Lung (tissue), 12 donors: ENCODE data around the gene NAA35. TPM values are rescaled to one million over a fixed set of nuclear protein-coding genes. Genes with fewer than 3 reads are reported as not detected.

Experiments
- ATAC-seq: fragments of 200-7000 bp; cut with Tn5 transposase; one replicate; pipeline ENCODE4 v1.9.1; 2020; ENCODE audit warnings: moderate number of reproducible peaks; ENCODE audit not compliant: insufficient read depth, low FRiP score
- DNase-seq, 3 donors: peaks; one replicate each; pipeline ENCODE4 v3.0.0-alpha.2; 2013 to 2017
- H3K27ac ChIP-seq, 2 donors: one replicate each; pipeline ENCODE4 v1.5.1; 2013; ENCODE audit warnings: mild to moderate bottlenecking in 2 of 2, moderate library complexity in 2 of 2, control low read depth in 1 of 2, inconsistent platforms in 1 of 2, low read depth in 1 of 2, low read length in 1 of 2
- H3K27me3 ChIP-seq, 3 donors: one replicate each; pipeline ENCODE4 v1.5.1; 2013; ENCODE audit warnings: low read length in 2 of 3; ENCODE audit not compliant: control insufficient read depth in 3 of 3, insufficient read depth in 3 of 3
- H3K36me3 ChIP-seq, 4 donors: one replicate each; pipeline ENCODE4 v1.5.1; 2013; ENCODE audit warnings: low read length in 4 of 4, mild to moderate bottlenecking in 1 of 4, moderate library complexity in 1 of 4; ENCODE audit not compliant: control insufficient read depth in 4 of 4, insufficient read depth in 4 of 4
- H3K4me1 ChIP-seq, 5 donors: one replicate each; pipeline ENCODE4 v1.5.1; 2013; ENCODE audit warnings: low read length in 5 of 5, mild to moderate bottlenecking in 2 of 5, moderate library complexity in 1 of 5; ENCODE audit not compliant: control insufficient read depth in 5 of 5, insufficient read depth in 5 of 5
- H3K4me3 ChIP-seq: one replicate; pipeline ENCODE4 v1.5.1; 2013; ENCODE audit warnings: mild to moderate bottlenecking, control low read depth, moderate library complexity
- H3K9ac ChIP-seq, 2 donors: one replicate each; pipeline ENCODE4 v1.5.1; 2013; ENCODE audit warnings: low read length in 2 of 2, control low read depth in 1 of 2; ENCODE audit not compliant: insufficient read depth in 1 of 2
- H3K9me3 ChIP-seq, 4 donors: one replicate each; pipeline ENCODE4 v1.5.1; 2013; ENCODE audit warnings: low read length in 3 of 4, mild to moderate bottlenecking in 1 of 4, moderate library complexity in 1 of 4; ENCODE audit not compliant: control insufficient read depth in 4 of 4, insufficient read depth in 3 of 4
- CTCF ChIP-seq: IDR thresholded peaks from 2 replicates; pipeline ENCODE4 v1.5.1; 2012; ENCODE audit warnings: mild to moderate bottlenecking; ENCODE audit errors: control extremely low read depth, extremely low read depth
- WGBS, 2 donors: extraction: QIAGEN DNeasy Blood & Tissue Kit; methylation state at CpG; one replicate each; pipeline ENCODE4 v1.1.7; 2013; 5-methylcytosine and 5-hydroxymethylcytosine counted together
- polyA plus RNA-seq, 2 donors: library from polyadenylated mRNA; stranded (reverse); fragments of 200-250 nt; gene quantifications; one replicate each; pipeline ENCODE4 v1.2.1, GENCODE V29; 2013
- total RNA-seq, 2 donors: library from RNA; depleted of rRNA in 1 of 2; stranded (reverse); fragments of >200 nt in 1 of 2; gene quantifications; one replicate each; pipeline ENCODE4 v1.2.1, GENCODE V29; 2014 to 2021
- donor health status: control.
- donor health status: control.
- donor health status: Bipolar disorder and iron deficiency.
- donor health status: healthy.
- donor health status: DM: yes; HTN: yes; CAD: no.

The NAA35 gene
- total and polyA plus RNA-seq, 4 donors, result 6.8 to 33.9 (median 16.2) TPM

- peaks cover 5 to 16% (median 11%) of the 10 kb centered on the region in 4 donors for H3K36me3 ChIP-seq
- H3K9ac ChIP-seq, result no peak overlapping the region
- no peak overlapping the region for H3K27ac ChIP-seq
- no peak overlapping the region for H3K4me3 ChIP-seq
- H3K4me1 ChIP-seq, result peaks cover 3 to 18% (median 5%) of the 10 kb centered on the region in 5 donors
- DNase-seq (no peak), ATAC-seq (no peak)
- 57 to 70% methylated on average over 3 of the region's 3 CpGs for WGBS, 2 donors
- H3K27me3 ChIP-seq, result no peaks in the 10 kb centered on the region
- TF ChIP-seq CTCF, result no peak
- peaks cover 0 to 4% (median 0%) of the 10 kb centered on the region in 4 donors for H3K9me3 ChIP-seq
These were observed 2.2 kb downstream of the NAA35 start for GRCh38 chr9:85942913-85943709.

GRCh38 chr9:85943757-85944430, 2.9 kb downstream of the NAA35 start:
- Histone ChIP-seq H3K4me3 (no peak overlapping the region), H3K27me3 (no peaks in the 10 kb centered on the region), H3K36me3 (peaks cover 5 to 16% (median 11%) of the 10 kb centered on the region in 4 donors), H3K9ac (no peak overlapping the region), H3K4me1 (peaks cover 3 to 18% (median 5%) of the 10 kb centered on the region in 5 donors), H3K27ac (no peak overlapping the region), H3K9me3 (peaks cover 0 to 4% (median 0%) of the 10 kb centered on the region in 4 donors)
- 96% methylated on average over 1 of the region's 1 CpG for WGBS, 2 donors
- ATAC-seq, result no peak
- no peak for TF ChIP-seq CTCF
- no peak for DNase-seq

GRCh38 chr9:85944672-85945071, 3.7 kb downstream of the NAA35 start:
- Histone ChIP-seq H3K9ac (no peak overlapping the region), H3K4me1 (peaks cover 3 to 18% (median 5%) of the 10 kb centered on the region in 5 donors), H3K27ac (no peak overlapping the region), H3K27me3 (no peaks in the 10 kb centered on the region), H3K9me3 (peaks cover 0 to 4% (median 0%) of the 10 kb centered on the region in 4 donors), H3K36me3 (peaks cover 5 to 16% (median 11%) of the 10 kb centered on the region in 4 donors), H3K4me3 (no peak overlapping the region)
- DNase-seq (no peak), ATAC-seq (no peak)
- WGBS, 2 donors, result 82 to 92% methylated on average over 2 of the region's 2 CpGs
- no peak for TF ChIP-seq CTCF
